OCI-LY3 (cell line): ENCODE measurements around the gene GADD45A.

Experiments
- EZH2phosphoT487 ChIP-seq: fragments of 200-600 bp; shearing (Covaris generic); IDR thresholded peaks from 2 replicates; pipeline ENCODE4 v1.6.1; 2018; ENCODE audit warnings: antibody characterized with exemption, mixed run types, low read depth
- TF ChIP-seq, protein P1 (sequence below): fragments of 200-600, 300-600 bp; sonication (generic); IDR thresholded peaks from 2 replicates; pipeline ENCODE4 v1.5.1; 2014; ENCODE audit warnings: antibody characterized with exemption, low read length, low read depth

DNA sequence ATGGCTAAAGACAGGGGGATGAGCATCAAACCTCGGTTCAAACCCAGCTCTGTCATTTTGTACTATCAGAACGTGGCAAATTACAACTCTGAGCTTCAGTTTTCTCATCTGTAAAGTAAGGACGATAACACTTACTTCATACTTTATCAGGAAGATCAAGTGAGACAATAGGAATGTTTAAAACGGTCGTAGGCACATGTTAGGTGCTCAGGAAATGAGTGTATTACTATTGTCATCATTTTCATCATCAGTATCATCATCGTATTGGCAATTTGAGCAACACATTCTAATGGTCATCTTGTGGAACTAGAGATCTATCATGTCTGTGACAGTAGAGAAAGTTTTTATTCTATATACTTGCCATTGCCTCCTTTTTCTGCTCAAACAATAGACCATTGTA is 22.1 kb upstream of the GADD45A start:
- TF ChIP-seq, protein P1, sequence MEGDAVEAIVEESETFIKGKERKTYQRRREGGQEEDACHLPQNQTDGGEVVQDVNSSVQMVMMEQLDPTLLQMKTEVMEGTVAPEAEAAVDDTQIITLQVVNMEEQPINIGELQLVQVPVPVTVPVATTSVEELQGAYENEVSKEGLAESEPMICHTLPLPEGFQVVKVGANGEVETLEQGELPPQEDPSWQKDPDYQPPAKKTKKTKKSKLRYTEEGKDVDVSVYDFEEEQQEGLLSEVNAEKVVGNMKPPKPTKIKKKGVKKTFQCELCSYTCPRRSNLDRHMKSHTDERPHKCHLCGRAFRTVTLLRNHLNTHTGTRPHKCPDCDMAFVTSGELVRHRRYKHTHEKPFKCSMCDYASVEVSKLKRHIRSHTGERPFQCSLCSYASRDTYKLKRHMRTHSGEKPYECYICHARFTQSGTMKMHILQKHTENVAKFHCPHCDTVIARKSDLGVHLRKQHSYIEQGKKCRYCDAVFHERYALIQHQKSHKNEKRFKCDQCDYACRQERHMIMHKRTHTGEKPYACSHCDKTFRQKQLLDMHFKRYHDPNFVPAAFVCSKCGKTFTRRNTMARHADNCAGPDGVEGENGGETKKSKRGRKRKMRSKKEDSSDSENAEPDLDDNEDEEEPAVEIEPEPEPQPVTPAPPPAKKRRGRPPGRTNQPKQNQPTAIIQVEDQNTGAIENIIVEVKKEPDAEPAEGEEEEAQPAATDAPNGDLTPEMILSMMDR: no peak
- TF ChIP-seq EZH2phosphoT487: no peak
